GM12878 (cell line): ENCODE data around the gene AMMECR1.

ENCODE experiments used
- HDAC6 ChIP-seq: fragments of 200-600 bp; sonication (generic); IDR thresholded peaks from one replicate; pipeline ENCODE4 v1.8.0; 2017; ENCODE audit warnings: antibody characterized with exemption; ENCODE audit not compliant: unreplicated experiment
- NFIC ChIP-seq: IDR thresholded peaks from 2 replicates; pipeline ENCODE4 v1.6.1; 2012; ENCODE audit warnings: low read depth, mild to moderate bottlenecking, inconsistent platforms, low read length, moderate library complexity
- POLR2A ChIP-seq: IDR thresholded peaks from 2 replicates; pipeline ENCODE4 v1.6.1; 2011; ENCODE audit warnings: low read depth, mild to moderate bottlenecking, low read length
- TF ChIP-seq, protein P1 (sequence below): fragments of 450-650 bp; IDR thresholded peaks from 2 replicates; pipeline ENCODE4 v1.6.1; 2017; ENCODE audit warnings: mild to moderate bottlenecking, moderate library complexity

- TF ChIP-seq, protein P1, sequence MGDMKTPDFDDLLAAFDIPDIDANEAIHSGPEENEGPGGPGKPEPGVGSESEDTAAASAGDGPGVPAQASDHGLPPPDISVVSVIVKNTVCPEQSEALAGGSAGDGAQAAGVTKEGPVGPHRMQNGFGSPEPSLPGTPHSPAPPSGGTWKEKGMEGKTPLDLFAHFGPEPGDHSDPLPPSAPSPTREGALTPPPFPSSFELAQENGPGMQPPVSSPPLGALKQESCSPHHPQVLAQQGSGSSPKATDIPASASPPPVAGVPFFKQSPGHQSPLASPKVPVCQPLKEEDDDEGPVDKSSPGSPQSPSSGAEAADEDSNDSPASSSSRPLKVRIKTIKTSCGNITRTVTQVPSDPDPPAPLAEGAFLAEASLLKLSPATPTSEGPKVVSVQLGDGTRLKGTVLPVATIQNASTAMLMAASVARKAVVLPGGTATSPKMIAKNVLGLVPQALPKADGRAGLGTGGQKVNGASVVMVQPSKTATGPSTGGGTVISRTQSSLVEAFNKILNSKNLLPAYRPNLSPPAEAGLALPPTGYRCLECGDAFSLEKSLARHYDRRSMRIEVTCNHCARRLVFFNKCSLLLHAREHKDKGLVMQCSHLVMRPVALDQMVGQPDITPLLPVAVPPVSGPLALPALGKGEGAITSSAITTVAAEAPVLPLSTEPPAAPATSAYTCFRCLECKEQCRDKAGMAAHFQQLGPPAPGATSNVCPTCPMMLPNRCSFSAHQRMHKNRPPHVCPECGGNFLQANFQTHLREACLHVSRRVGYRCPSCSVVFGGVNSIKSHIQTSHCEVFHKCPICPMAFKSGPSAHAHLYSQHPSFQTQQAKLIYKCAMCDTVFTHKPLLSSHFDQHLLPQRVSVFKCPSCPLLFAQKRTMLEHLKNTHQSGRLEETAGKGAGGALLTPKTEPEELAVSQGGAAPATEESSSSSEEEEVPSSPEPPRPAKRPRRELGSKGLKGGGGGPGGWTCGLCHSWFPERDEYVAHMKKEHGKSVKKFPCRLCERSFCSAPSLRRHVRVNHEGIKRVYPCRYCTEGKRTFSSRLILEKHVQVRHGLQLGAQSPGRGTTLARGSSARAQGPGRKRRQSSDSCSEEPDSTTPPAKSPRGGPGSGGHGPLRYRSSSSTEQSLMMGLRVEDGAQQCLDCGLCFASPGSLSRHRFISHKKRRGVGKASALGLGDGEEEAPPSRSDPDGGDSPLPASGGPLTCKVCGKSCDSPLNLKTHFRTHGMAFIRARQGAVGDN = no peak
- TF ChIP-seq NFIC = no peak
- no peak for TF ChIP-seq POLR2A
- TF ChIP-seq HDAC6 = no peak
Observed at GRCh38 chrX:110302975-110303374, 14.9 kb downstream of the AMMECR1 start.
